Ectodermal cell (in vitro differentiated cells): ENCODE data around the gene CREG2.
"Not testable (repeated sequence)": the region's sequence is repeated elsewhere in the genome, so short reads cannot be mapped to it uniquely, and the experiment has no call there.

Experiments
- H3K27ac ChIP-seq: 2 replicates; pipeline ENCODE4 v1.7.0; 2013; ENCODE audit warnings: mild to moderate bottlenecking, low read depth, low read length; ENCODE audit not compliant: insufficient read depth, poor library complexity, severe bottlenecking
- H3K27me3 ChIP-seq: 2 replicates; pipeline ENCODE4 v1.7.0; 2013; ENCODE audit warnings: mild to moderate bottlenecking, low read length; ENCODE audit not compliant: insufficient read depth, control insufficient read depth, poor library complexity, severe bottlenecking
- H3K36me3 ChIP-seq: one replicate; pipeline ENCODE4 v1.7.0; 2013; ENCODE audit warnings: low read length; ENCODE audit not compliant: control insufficient read depth, insufficient read depth
- H3K4me1 ChIP-seq: one replicate; pipeline ENCODE4 v1.7.0; 2013; ENCODE audit warnings: low read length; ENCODE audit not compliant: control insufficient read depth, insufficient read depth
- H3K4me3 ChIP-seq: 2 replicates; pipeline ENCODE4 v1.7.0; 2013; ENCODE audit warnings: low read depth, low read length, control low read depth; ENCODE audit not compliant: insufficient read depth
- H3K9me3 ChIP-seq: 2 replicates; pipeline ENCODE4 v1.7.0; 2013; ENCODE audit warnings: mild to moderate bottlenecking, low read length, moderate library complexity; ENCODE audit not compliant: control insufficient read depth
- WGBS, 2 experiments: methylation state at CpG; one replicate each; pipeline ENCODE4 v1.1.7; 2013; ENCODE audit warnings: missing lambda C conversion rate in 2 of 2; 5-methylcytosine and 5-hydroxymethylcytosine counted together

The CREG2 gene

DNA sequence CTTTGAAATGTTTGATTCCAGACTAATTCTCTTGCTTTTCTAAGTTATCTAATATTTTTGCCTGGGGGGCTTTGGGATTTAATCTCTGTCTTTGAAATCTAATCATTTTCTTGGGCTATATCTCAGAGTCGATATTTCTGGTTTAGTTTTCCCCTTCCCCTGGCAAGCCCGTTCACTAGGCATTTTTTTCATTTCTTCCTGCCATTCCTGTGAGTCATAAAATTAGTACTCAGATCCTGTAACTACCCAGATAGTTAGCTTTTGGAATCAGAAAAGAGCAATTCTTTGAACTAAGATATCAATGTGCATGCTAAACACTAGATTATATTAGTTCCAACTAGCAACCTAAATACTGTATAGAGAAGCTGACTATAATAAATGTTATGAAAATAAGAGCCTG lies 49.4 kb downstream of the CREG2 start:
- H3K27ac ChIP-seq = no peak overlapping the region
- WGBS, 2 experiments = 93 to 98% methylated on average over 2 of the region's 2 CpGs
- no peak overlapping the region for H3K4me3 ChIP-seq
- no peaks in the 10 kb centered on the region for H3K27me3 ChIP-seq
- no peaks in the 10 kb centered on the region for H3K9me3 ChIP-seq
- H3K36me3 ChIP-seq = no peaks in the 10 kb centered on the region
- peaks cover 3% of the 10 kb centered on the region for H3K4me1 ChIP-seq

- no peaks in the 10 kb centered on the region for H3K27me3 ChIP-seq
- H3K9me3 ChIP-seq = no peaks in the 10 kb centered on the region
- H3K27ac ChIP-seq = no peak overlapping the region
- H3K4me1 ChIP-seq = peaks cover 12% of the 10 kb centered on the region
- H3K4me3 ChIP-seq = no peak overlapping the region
- WGBS, 2 experiments = 71 to 73% methylated on average over 5 of the region's 5 CpGs
- no peaks in the 10 kb centered on the region for H3K36me3 ChIP-seq
Observed at GRCh38 chr2:101332885-101333766, 54.2 kb downstream of the CREG2 start.

DNA sequence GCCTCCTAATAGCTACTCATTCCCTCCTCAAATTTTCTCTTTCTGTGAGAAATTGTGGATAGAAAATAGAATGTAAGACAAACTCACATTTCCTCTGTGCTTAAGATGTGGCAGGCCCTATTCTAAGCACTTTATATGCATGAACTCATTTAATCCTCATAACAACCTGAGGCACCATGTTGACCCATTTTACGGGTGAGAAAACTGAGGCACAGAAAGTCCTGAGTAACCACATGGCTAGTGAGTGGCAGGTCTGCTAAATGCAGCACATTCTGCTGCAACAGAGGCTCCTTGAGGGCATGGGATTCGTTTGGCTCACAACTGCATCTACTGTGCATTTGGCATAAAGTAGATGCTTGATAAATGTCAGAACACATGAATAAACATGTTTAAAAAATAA lies 56.1 kb downstream of the CREG2 start:
- 89 to 92% methylated on average over 2 of the region's 2 CpGs for WGBS, 2 experiments
- H3K4me1 ChIP-seq = peaks cover 15% of the 10 kb centered on the region
- H3K27me3 ChIP-seq = no peaks in the 10 kb centered on the region
- no peak overlapping the region for H3K4me3 ChIP-seq
- no peak overlapping the region for H3K27ac ChIP-seq
- H3K36me3 ChIP-seq = no peaks in the 10 kb centered on the region
- H3K9me3 ChIP-seq = no peaks in the 10 kb centered on the region

DNA sequence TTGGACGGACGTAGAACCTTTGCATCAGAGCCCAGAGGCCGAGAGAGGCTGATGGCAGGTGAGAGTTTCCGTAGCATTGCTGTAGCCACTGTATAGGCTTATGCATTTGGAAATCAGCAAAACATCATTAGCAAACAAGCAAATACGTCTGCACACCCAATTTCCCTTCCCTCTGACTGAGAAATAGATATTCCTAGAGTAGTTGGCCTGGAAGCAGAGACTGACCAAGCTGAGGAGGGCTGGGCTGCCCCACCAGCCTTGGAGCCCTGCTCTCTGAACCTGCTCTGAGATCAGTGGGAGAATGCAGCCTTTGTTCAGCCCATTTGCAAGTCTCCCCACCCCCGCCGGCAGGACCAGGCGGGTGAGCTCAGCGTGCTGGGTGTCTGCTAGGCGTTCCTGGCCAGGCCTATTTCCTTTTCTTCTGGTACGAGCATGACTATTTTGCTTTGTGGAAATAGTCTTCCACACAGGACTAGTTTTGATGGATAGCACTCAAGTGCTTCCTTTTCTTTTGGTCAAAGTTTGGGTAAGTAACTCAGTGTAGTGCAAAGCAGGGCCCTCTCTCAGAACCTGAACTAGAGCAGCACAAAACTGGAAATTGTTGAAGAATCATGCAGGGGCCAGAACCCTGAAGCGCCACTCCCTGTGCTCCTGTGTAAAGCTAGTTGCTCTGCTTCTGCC lies 56.9 kb downstream of the CREG2 start:
- no peaks in the 10 kb centered on the region for H3K27me3 ChIP-seq
- no peak overlapping the region for H3K4me3 ChIP-seq
- H3K4me1 ChIP-seq = peaks cover 15% of the 10 kb centered on the region
- no peak overlapping the region for H3K27ac ChIP-seq
- no peaks in the 10 kb centered on the region for H3K9me3 ChIP-seq
- 41 to 47% methylated on average over 12 of the region's 12 CpGs for WGBS, 2 experiments
- H3K36me3 ChIP-seq = no peaks in the 10 kb centered on the region

DNA sequence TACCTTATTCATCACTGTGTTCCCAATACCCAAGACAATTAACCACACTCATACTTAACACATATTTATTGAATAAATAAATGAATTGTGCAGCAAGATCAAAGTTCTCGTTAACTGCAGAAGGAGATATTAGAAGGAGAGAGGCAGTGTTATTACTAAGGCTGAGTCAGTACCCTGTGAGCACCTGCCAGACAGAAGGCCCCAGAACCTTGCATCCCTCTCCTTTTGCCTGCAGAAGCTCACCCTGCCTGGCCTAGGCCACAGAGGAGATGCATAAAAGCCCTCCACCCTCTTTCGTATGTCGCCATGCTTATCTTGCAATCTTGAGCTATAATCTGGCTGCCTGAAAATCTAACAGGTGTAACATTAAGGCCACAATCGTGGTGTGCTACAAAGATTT lies 58.3 kb downstream of the CREG2 start:
- WGBS, 2 experiments = 95 to 99% methylated on average over 4 of the region's 4 CpGs
- H3K9me3 ChIP-seq = no peaks in the 10 kb centered on the region
- H3K4me1 ChIP-seq = peaks cover 15% of the 10 kb centered on the region
- no peak overlapping the region for H3K4me3 ChIP-seq
- H3K36me3 ChIP-seq = no peaks in the 10 kb centered on the region
- H3K27ac ChIP-seq = no peak overlapping the region
- H3K27me3 ChIP-seq = no peaks in the 10 kb centered on the region

DNA sequence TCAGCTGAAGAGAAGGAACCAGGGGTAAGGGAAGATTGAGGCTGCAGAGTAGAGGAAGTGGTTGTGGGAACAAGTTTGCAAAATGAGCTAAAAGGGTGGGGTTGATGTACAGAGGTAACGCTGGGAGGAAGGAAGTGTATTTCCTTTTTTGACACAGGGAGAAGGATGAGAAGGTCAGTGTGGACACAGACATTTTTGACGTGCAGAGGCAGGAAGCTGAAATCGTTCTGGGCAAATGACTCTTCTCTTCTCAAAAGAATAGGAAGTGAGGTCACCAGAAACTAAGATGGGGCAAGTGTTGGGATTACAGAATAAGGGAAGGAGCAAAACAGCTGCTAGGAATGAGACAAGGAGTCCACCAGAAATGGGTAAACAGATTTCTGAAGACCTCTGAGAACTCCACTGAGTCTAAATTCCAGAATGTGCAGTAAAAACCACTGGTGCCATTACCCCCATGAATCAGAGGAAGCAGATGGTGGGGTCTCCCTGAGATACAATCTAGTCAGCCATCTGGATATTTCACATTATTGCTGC lies 58.8 kb downstream of the CREG2 start:
- H3K4me1 ChIP-seq = peaks cover 15% of the 10 kb centered on the region
- no peaks in the 10 kb centered on the region for H3K9me3 ChIP-seq
- H3K27me3 ChIP-seq = no peaks in the 10 kb centered on the region
- WGBS, 2 experiments = 84 to 92% methylated on average over 3 of the region's 3 CpGs
- no peak overlapping the region for H3K4me3 ChIP-seq
- H3K36me3 ChIP-seq = no peaks in the 10 kb centered on the region
- no peak overlapping the region for H3K27ac ChIP-seq

GRCh38 chr2:101327863-101328394 lies 59.4 kb downstream of the CREG2 start:
- peaks cover 15% of the 10 kb centered on the region for H3K4me1 ChIP-seq
- no peaks in the 10 kb centered on the region for H3K36me3 ChIP-seq
- H3K27ac ChIP-seq = no peak overlapping the region
- whole genome bisulfite sequencing, 2 experiments = 69 to 70% methylated on average over 5 of the region's 5 CpGs
- H3K4me3 ChIP-seq = no peak overlapping the region
- H3K27me3 ChIP-seq = no peaks in the 10 kb centered on the region
- no peaks in the 10 kb centered on the region for H3K9me3 ChIP-seq

DNA sequence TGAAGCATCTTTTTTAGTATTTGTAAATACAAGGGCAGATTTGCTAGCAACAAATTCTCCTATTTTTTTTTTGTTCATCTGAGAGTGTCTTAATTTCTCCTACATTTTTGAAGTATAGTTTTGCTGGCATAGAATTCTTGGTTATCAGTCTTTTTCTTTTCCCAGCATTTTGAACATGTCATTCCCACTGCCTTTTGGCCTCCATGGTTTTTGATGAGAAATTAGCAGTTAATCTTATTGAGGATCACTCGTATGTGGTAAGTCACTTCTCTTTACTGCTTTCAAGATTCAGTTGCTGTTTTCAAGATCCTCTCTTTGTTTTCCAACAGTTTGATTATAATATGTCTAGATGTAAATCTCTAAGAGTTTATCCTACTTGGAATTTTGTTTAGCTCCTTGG lies 61.9 kb downstream of the CREG2 start:
- peaks cover 10% of the 10 kb centered on the region for H3K4me1 ChIP-seq
- no peaks in the 10 kb centered on the region for H3K36me3 ChIP-seq
- no peak overlapping the region for H3K27ac ChIP-seq
- WGBS, 2 experiments = 83 to 100% methylated on average over 1 of the region's 1 CpG
- no peaks in the 10 kb centered on the region for H3K27me3 ChIP-seq
- H3K4me3 ChIP-seq = no peak overlapping the region
- no peaks in the 10 kb centered on the region for H3K9me3 ChIP-seq

DNA sequence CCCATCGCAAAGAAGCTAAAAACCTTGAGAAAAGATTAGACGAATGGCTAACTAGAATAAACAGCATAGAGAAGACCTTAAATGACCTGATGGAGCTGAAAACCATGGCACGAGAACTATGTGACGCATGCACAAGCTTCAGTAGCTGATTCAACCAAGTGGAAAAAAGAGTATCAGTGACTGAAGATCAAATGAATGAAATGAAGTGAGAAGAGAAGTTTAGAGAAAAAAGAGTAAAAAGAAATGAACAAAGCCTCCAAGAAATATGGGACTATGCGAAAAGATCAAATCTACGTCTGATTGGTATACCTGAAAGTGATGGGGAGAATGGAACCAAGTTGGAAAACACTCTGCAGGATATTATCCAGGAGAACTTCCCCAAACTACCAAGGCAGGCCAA lies 70.7 kb downstream of the CREG2 start:
- WGBS, 2 experiments = 92% methylated on average over 4 of the region's 6 CpGs
- H3K4me3 ChIP-seq, H3K9me3 ChIP-seq, H3K4me1 ChIP-seq, H3K27ac ChIP-seq, H3K27me3 ChIP-seq, H3K36me3 ChIP-seq: not testable (repeated sequence)

- H3K9me3 ChIP-seq = no peaks in the 10 kb centered on the region
- peaks cover 12% of the 10 kb centered on the region for H3K27me3 ChIP-seq
- no peak overlapping the region for H3K27ac ChIP-seq
- no peak overlapping the region for H3K4me3 ChIP-seq
- H3K4me1 ChIP-seq = no peaks in the 10 kb centered on the region
- WGBS, 2 experiments = 91% methylated on average over 3 of the region's 3 CpGs
- no peaks in the 10 kb centered on the region for H3K36me3 ChIP-seq
Observed at GRCh38 chr2:101311696-101312017, 75.6 kb downstream of the CREG2 start.
